ENCODE results near the gene KCND3.

The KCND3 gene

DNA sequence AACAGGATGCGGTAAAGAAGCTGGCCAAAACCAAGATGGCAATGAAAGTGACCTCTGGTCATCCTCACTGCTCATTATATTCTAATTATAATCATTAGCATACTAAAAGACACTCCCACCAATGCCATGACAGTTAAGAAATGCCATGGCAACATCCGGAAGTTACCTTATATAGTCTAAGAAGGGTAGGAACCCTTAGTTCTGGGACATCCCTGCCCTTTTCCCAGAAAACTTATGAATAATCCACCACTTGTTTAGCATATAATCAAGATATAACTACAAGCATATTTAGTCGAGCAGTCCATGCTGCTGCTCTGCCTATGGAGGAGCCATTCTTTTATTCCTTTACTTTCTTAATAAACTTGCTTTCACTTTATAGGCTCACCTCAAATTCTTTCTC, 154.0 kb downstream of the KCND3 start:
- TF ChIP-seq, protein P1, sequence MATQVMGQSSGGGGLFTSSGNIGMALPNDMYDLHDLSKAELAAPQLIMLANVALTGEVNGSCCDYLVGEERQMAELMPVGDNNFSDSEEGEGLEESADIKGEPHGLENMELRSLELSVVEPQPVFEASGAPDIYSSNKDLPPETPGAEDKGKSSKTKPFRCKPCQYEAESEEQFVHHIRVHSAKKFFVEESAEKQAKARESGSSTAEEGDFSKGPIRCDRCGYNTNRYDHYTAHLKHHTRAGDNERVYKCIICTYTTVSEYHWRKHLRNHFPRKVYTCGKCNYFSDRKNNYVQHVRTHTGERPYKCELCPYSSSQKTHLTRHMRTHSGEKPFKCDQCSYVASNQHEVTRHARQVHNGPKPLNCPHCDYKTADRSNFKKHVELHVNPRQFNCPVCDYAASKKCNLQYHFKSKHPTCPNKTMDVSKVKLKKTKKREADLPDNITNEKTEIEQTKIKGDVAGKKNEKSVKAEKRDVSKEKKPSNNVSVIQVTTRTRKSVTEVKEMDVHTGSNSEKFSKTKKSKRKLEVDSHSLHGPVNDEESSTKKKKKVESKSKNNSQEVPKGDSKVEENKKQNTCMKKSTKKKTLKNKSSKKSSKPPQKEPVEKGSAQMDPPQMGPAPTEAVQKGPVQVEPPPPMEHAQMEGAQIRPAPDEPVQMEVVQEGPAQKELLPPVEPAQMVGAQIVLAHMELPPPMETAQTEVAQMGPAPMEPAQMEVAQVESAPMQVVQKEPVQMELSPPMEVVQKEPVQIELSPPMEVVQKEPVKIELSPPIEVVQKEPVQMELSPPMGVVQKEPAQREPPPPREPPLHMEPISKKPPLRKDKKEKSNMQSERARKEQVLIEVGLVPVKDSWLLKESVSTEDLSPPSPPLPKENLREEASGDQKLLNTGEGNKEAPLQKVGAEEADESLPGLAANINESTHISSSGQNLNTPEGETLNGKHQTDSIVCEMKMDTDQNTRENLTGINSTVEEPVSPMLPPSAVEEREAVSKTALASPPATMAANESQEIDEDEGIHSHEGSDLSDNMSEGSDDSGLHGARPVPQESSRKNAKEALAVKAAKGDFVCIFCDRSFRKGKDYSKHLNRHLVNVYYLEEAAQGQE (IDR thresholded peaks at IDR 0.05; ENCODE audit: insufficient read depth in 1 of 2, low read depth in 2 of 2, low read length in 2 of 2), result no peak
- no peak for TF ChIP-seq FOXP2 (optimal IDR thresholded peaks at IDR 0.05; ENCODE audit: borderline replicate concordance, extremely low read depth, extremely low read length, insufficient read depth)
- TF ChIP-seq POLR2AphosphoS5 (IDR thresholded peaks at IDR 0.05; ENCODE audit: low read depth, low read length), result no peak
- no peak for TF ChIP-seq TAF1 (IDR thresholded peaks at IDR 0.05; ENCODE audit: borderline replicate concordance, insufficient read depth, low read length)
- TF ChIP-seq SIN3A (IDR thresholded peaks at IDR 0.05; ENCODE audit: borderline replicate concordance, insufficient read depth, low read length), result no peak

DNA sequence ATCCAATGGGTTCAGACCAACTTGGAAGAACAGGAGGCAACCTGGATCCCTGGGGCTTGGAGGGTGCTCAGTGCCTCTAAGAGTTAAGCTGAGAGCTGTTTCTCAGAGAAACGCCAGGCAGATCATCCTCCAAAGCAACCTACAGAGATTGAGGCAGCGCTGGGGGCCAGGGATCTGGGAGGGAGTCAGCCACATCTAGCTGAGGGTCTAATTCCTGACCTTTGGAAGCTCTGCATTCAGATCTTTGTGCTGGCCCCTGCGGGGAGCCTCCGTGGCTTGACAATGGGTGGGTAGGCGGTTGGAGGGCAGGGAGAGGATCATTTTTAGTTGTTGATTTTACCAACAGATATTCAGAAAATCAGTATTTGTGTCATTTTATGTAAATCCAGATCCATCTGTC, 154.5 kb downstream of the KCND3 start:
- no peak for TF ChIP-seq POLR2AphosphoS5 (IDR thresholded peaks at IDR 0.05; ENCODE audit: low read depth, low read length)
- no peak for TF ChIP-seq FOXP2 (optimal IDR thresholded peaks at IDR 0.05; ENCODE audit: borderline replicate concordance, extremely low read depth, extremely low read length, insufficient read depth)
- TF ChIP-seq, protein P1 (IDR thresholded peaks at IDR 0.05; ENCODE audit: insufficient read depth in 1 of 2, low read depth in 2 of 2, low read length in 2 of 2), result no peak
- TF ChIP-seq SIN3A (IDR thresholded peaks at IDR 0.05; ENCODE audit: borderline replicate concordance, insufficient read depth, low read length), result no peak
- TF ChIP-seq TAF1 (IDR thresholded peaks at IDR 0.05; ENCODE audit: borderline replicate concordance, insufficient read depth, low read length), result no peak

DNA sequence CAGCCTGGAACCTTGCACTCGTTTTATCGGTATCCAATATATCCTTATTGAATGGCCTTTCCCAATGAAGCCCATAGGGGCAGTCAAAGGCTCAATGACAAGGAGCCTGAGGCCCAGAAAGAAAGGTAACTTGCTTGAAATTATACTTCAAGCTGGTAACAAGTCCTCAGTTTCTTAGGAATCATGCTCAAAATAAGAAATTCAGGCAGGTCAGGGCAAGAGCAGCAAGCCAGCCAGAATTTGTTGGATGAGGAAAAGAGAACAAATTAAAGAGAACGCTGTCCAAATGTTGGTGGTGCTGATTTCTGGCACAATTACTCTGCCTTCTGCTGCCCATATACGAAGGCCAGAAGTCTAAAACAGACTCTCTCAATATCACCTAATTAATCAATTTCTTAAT, 156.1 kb downstream of the KCND3 start:
- TF ChIP-seq, protein P1 (IDR thresholded peaks at IDR 0.05; ENCODE audit: insufficient read depth in 1 of 2, low read depth in 2 of 2, low read length in 2 of 2), result peak; percentile 70 to 92; a peak in 3 of 4 replicates
- TF ChIP-seq FOXP2 (optimal IDR thresholded peaks at IDR 0.05; ENCODE audit: borderline replicate concordance, extremely low read depth, extremely low read length, insufficient read depth) (no peak), SIN3A (IDR thresholded peaks at IDR 0.05; ENCODE audit: borderline replicate concordance, insufficient read depth, low read length) (no peak)

DNA sequence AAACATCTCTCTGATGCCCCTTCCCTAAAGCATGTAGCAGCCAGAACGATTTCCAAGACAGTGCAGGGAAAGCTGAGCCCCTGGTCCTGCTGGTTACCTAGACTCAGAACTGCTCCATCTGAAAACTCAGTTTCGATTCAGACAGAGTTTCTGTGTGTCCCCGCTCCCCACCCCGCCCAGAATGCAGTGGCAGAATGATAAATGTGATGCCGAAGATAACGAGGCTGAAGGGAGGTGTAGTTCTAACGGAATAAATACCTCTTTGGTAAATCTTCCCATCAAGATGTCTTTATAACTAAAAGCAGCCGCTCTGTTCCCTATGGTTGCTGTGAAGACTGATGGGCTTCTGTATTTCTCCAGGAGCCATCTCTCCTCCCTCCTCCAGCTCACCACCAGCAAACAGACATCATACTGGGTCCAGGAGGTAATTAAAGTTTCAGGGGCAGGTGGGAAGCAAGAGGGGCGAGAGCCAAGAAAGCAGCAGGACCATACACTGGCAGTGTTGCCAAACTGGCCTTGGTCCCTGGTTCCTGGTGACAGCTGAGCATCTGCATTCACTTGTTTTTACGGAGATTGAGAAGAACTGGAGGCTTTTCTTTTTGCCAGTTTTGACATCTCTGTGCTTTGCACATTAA, 156.8 kb downstream of the KCND3 start:
- TF ChIP-seq SIN3A (IDR thresholded peaks at IDR 0.05; ENCODE audit: borderline replicate concordance, insufficient read depth, low read length) (no peak), FOXP2 (optimal IDR thresholded peaks at IDR 0.05; ENCODE audit: borderline replicate concordance, extremely low read depth, extremely low read length, insufficient read depth) (no peak), POLR2AphosphoS5 (IDR thresholded peaks at IDR 0.05; ENCODE audit: low read depth, low read length) (no peak), TAF1 (IDR thresholded peaks at IDR 0.05; ENCODE audit: borderline replicate concordance, insufficient read depth, low read length) (no peak)
- TF ChIP-seq, protein P1 (IDR thresholded peaks at IDR 0.05; ENCODE audit: insufficient read depth in 1 of 2, low read depth in 2 of 2, low read length in 2 of 2), result no peak

DNA sequence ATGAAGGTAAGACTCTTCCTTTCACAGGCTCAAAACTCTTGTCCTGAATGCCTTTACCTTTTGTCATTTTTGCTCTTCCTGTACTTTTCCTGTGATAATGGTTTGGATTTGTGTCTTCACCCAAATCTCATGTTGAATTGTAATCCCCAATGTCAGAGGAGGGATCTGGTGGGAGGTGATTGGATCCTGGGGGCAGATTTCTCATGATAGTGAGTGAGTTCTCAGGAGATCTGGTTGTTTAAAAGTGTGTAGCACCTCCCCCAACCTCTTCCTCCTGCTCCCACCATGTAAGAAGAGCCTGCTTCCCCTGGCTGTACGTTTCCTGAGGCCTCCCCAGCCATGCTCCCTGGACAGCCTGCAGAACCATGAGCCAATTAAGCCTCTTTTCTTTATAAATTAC, 158.3 kb downstream of the KCND3 start:
- TF ChIP-seq SIN3A (IDR thresholded peaks at IDR 0.05; ENCODE audit: borderline replicate concordance, insufficient read depth, low read length) (no peak), POLR2AphosphoS5 (IDR thresholded peaks at IDR 0.05; ENCODE audit: low read depth, low read length) (no peak), FOXP2 (optimal IDR thresholded peaks at IDR 0.05; ENCODE audit: borderline replicate concordance, extremely low read depth, extremely low read length, insufficient read depth) (no peak), TAF1 (IDR thresholded peaks at IDR 0.05; ENCODE audit: borderline replicate concordance, insufficient read depth, low read length) (no peak)
- TF ChIP-seq, protein P1 (IDR thresholded peaks at IDR 0.05; ENCODE audit: insufficient read depth in 1 of 2, low read depth in 2 of 2, low read length in 2 of 2), result no peak

All from PFSK-1 (cell line).